Loucy (cell line): ENCODE data around the gene ACSF3.
A peak's percentile ranks its signal among the peaks of the same experiment; 100 is the strongest.

Experiments
- H2AFZ ChIP-seq: fragments of 200-600 bp; sonication (generic); 2 replicates; pipeline ENCODE4 v1.6.0; 2016; ENCODE audit warnings: antibody characterized with exemption, mild to moderate bottlenecking, low read length, moderate library complexity
- H3F3A ChIP-seq: fragments of 200-600 bp; 2 replicates; pipeline ENCODE4 v1.6.0; 2016; ENCODE audit warnings: antibody characterized with exemption, low read depth, mild to moderate bottlenecking
- H3K27me3 ChIP-seq: fragments of 200-600 bp; sonication (generic); 2 replicates; pipeline ENCODE4 v1.6.1; 2014; ENCODE audit warnings: low read length, mild to moderate bottlenecking; ENCODE audit not compliant: insufficient read depth, poor library complexity, severe bottlenecking
- H3K36me3 ChIP-seq: fragments of 200-600 bp; sonication (generic); 2 replicates; pipeline ENCODE4 v1.6.1; 2016; ENCODE audit warnings: low read length; ENCODE audit not compliant: insufficient read depth
- H3K4me1 ChIP-seq: fragments of 200-600 bp; sonication (generic); 2 replicates; pipeline ENCODE4 v1.5.1; 2014; ENCODE audit warnings: low read length, mild to moderate bottlenecking; ENCODE audit not compliant: insufficient read depth, poor library complexity, severe bottlenecking
- H3K4me2 ChIP-seq: fragments of 200-600 bp; sonication (generic); 2 replicates; pipeline ENCODE4 v1.6.0; 2014; ENCODE audit warnings: antibody characterized with exemption, low read length, low read depth, mild to moderate bottlenecking; ENCODE audit not compliant: poor library complexity, severe bottlenecking
- H3K4me3 ChIP-seq: fragments of 200-600 bp; sonication (generic); 2 replicates; pipeline ENCODE4 v1.5.1; 2014; ENCODE audit warnings: low read length, mild to moderate bottlenecking, mixed read lengths; ENCODE audit not compliant: poor library complexity, severe bottlenecking
- H3K79me2 ChIP-seq: fragments of 200-600 bp; sonication (generic); 2 replicates; pipeline ENCODE4 v1.6.1; 2014; ENCODE audit warnings: low read length; ENCODE audit not compliant: insufficient read depth
- H3K9ac ChIP-seq: fragments of 200-600 bp; sonication (generic); 2 replicates; pipeline ENCODE4 v1.6.0; 2014; ENCODE audit warnings: mild to moderate bottlenecking, low read depth, low read length, moderate library complexity; ENCODE audit not compliant: poor library complexity, severe bottlenecking
- H3K9me2 ChIP-seq: fragments of 200-600 bp; sonication (generic); replicated peaks from 2 replicates; pipeline ENCODE4 v1.6.1; 2016; ENCODE audit warnings: low read depth, low read length, mixed read lengths
- H3K9me3 ChIP-seq: fragments of 200-600 bp; sonication (generic); 2 replicates; pipeline ENCODE4 v1.6.1; 2014; ENCODE audit warnings: mild to moderate bottlenecking, antibody characterized with exemption, low read length, low read depth; ENCODE audit not compliant: insufficient read depth
- H4K20me1 ChIP-seq: fragments of 200-600 bp; sonication (generic); 2 replicates; pipeline ENCODE4 v1.6.0; 2014; ENCODE audit warnings: antibody characterized with exemption, low read length, mild to moderate bottlenecking; ENCODE audit not compliant: insufficient read depth, poor library complexity, severe bottlenecking
- CTCF ChIP-seq: fragments of 200-600 bp; sonication (generic); conservative IDR thresholded peaks from 2 replicates; pipeline ENCODE4 v1.5.1; 2014; ENCODE audit warnings: mild to moderate bottlenecking, antibody characterized with exemption, low read length
- EZH2phosphoT487 ChIP-seq: fragments of 200-600 bp; IDR thresholded peaks from 2 replicates; pipeline ENCODE4 v1.6.1; 2018; ENCODE audit warnings: antibody characterized with exemption, mild to moderate bottlenecking, moderate library complexity, borderline replicate concordance

ACSF3 gene

GRCh38 chr16:89093602-89094251 lies at the start of gene ACSF3:
Gene ACSF3 (plus strand): TSS chr16:89093852. CDS start chr16:89100682, 6,830 bp downstream.
- Histone ChIP-seq H3K4me2 (peak within 1 kb of the TSS; percentile 80), H3K9ac (peak within 1 kb of the TSS; percentile 75), H3K36me3 (no peaks in the 10 kb centered on the region), H3K9me3 (no peaks in the 10 kb centered on the region), H3K4me3 (peak within 1 kb of the TSS; percentile 86), H4K20me1 (no peaks in the 10 kb centered on the region), H3K4me1 (no peaks in the 10 kb centered on the region), H3K27me3 (no peaks in the 10 kb centered on the region), H3F3A (no peaks in the 10 kb centered on the region), H3K9me2 (no peaks in the 10 kb centered on the region), H2AFZ (peak within 1 kb of the TSS; percentile 64; the same call in 1 of the 2 replicates), H3K79me2 (peaks cover 36% of the 10 kb centered on the region)
- TF ChIP-seq EZH2phosphoT487: no peak

DNA sequence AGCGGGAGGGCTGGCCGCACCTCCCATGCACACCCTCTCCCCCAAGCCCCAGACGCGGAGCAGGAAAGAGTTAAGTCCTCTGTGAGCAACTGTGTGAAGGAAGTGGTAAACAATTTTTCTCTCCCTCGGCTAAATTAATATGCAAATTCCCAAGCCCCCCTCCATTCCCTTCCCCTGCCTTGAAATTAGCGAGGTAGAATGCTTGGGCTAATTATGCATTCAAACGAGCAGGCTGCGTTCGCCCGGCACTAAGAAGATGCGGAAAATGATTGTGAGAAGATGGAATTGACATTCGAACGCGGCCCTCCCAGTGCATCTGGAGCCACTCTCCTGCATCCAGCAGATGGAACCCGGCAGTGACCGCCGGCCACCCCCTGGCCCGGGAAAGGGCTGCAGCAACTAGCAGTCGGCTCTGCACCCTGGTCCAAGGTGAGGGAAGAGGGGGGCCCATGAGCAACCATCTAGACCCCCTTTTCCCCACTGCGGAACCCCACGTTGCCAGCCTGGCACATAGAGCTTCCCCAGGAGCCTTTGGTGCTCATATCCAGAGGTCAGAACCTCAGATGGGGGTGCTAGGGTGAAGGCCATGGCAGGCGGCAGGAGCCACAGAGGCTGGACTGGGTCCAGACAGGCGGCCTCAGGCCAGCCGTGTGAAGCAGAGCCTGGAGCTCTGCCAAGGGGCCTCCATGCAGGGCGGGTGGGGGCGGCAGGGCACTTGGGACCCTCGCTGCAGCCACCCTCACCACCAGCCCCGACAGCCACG lies 49.1 kb upstream of the ACSF3 start:
- Histone ChIP-seq H2AFZ (no peak overlapping the region), H3K27me3 (no peaks in the 10 kb centered on the region), H3K36me3 (no peaks in the 10 kb centered on the region), H4K20me1 (no peaks in the 10 kb centered on the region), H3F3A (no peaks in the 10 kb centered on the region), H3K4me3 (no peak overlapping the region), H3K4me2 (no peak overlapping the region), H3K9me2 (no peaks in the 10 kb centered on the region), H3K9me3 (no peaks in the 10 kb centered on the region), H3K9ac (no peak overlapping the region), H3K79me2 (no peaks in the 10 kb centered on the region), H3K4me1 (no peaks in the 10 kb centered on the region)
- TF ChIP-seq CTCF: no peak
- TF ChIP-seq EZH2phosphoT487: no peak

- H3K4me1 ChIP-seq: no peaks in the 10 kb centered on the region
- H3F3A ChIP-seq: no peaks in the 10 kb centered on the region
- H3K9ac ChIP-seq: no peak overlapping the region
- no peak overlapping the region for H3K4me3 ChIP-seq
- H3K27me3 ChIP-seq: no peaks in the 10 kb centered on the region
- no peaks in the 10 kb centered on the region for H3K79me2 ChIP-seq
- TF ChIP-seq EZH2phosphoT487 (no peak), CTCF (no peak)
- no peaks in the 10 kb centered on the region for H3K9me3 ChIP-seq
- H3K4me2 ChIP-seq: no peak overlapping the region
- H4K20me1 ChIP-seq: no peaks in the 10 kb centered on the region
- H3K36me3 ChIP-seq: no peaks in the 10 kb centered on the region
- H2AFZ ChIP-seq: no peak overlapping the region
- no peaks in the 10 kb centered on the region for H3K9me2 ChIP-seq
Measured at GRCh38 chr16:89045181-89045815, 48.4 kb upstream of the ACSF3 start.
